Upper lobe of left lung (tissue), 4 donors: Measurements from ENCODE around the gene ARID3C.

Source experiments
- CTCF ChIP-seq, 6 experiments: fragments of 450-650 bp in 4 of 6; fragments of 200-600 bp in 2 of 6; sonication (generic) in 2 of 6; IDR thresholded peaks; one replicate each; pipeline ENCODE4 v1.5.1; 2016 to 2019; ENCODE audit warnings: antibody characterized with exemption in 6 of 6
- EP300 ChIP-seq, 4 donors: sonication (generic); formaldehyde crosslinking; IDR thresholded peaks; one replicate each; pipeline ENCODE4 v1.5.1; 2017; ENCODE audit warnings: antibody characterized with exemption in 4 of 4, control low read depth in 2 of 4
- POLR2A ChIP-seq, 4 donors: fragments of 450-650 bp; IDR thresholded peaks; one replicate each; pipeline ENCODE4 v1.5.1; 2016 to 2017; ENCODE audit warnings: antibody characterized with exemption in 4 of 4, mild to moderate bottlenecking in 2 of 4

GRCh38 chr9:34584970-34585369 lies 43.9 kb downstream of the ARID3C start:
- TF ChIP-seq CTCF (IDR thresholded peaks at IDR 0.05) (no peak), POLR2A (IDR thresholded peaks at IDR 0.05) (no peak), EP300 (IDR thresholded peaks at IDR 0.05) (no peak)
